Activated gamma-delta T cell treated with anti-CD3 and anti-CD28 coated beads, Interleukin-2, amount 50 U/mL, for 16 hours (primary cell): ENCODE measurements around the gene UMOD.
"Not testable (repeated sequence)": the region's sequence is repeated elsewhere in the genome, so short reads cannot be mapped to it uniquely, and the experiment has no call there.

ENCODE experiments used
- DNase-seq: peaks from one replicate; pipeline ENCODE4 v3.0.0-alpha.2; 2020; ENCODE audit warnings: low read depth

Gene UMOD

DNA sequence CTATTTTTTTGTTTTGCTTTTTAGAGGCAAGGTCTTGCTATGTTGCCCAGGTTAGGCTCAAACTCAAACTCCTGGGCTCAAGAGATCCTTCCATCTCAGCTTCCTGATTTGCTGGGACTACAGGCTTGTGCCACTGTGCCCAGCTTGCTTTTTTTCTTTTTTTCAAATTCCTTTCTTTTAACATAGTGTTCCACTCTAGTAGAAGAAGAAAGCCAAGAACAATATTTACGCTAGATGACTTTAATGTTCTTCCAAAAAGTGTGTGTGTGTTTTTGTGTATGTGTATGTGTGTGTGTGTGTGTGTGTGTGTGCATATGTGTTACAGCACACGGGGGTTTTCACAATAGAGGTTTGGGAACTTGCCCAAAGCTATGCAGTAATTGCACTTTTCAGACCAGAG lies 10.7 kb upstream of the UMOD start:
- no peak for DNase-seq

DNA sequence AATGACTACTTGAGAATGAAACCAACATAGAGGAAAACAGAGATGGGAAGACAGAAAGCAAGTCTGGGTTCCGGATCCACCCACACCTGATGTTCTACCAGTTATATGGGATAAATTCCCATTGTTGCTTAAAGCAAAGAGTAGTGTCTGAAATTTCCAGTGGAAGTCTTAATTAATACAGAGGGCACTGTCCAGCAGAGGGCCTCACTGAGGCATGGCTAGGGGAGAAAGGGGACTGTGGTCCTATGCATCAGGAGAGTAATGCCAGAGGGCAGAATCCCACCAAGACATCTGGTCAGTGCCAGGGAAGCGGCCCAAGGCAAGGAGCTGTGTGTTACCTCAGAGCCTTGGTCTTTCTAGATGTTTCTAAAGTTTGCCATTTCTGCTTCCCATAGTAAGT lies 7.5 kb upstream of the UMOD start:
- DNase-seq, result no peak

DNA sequence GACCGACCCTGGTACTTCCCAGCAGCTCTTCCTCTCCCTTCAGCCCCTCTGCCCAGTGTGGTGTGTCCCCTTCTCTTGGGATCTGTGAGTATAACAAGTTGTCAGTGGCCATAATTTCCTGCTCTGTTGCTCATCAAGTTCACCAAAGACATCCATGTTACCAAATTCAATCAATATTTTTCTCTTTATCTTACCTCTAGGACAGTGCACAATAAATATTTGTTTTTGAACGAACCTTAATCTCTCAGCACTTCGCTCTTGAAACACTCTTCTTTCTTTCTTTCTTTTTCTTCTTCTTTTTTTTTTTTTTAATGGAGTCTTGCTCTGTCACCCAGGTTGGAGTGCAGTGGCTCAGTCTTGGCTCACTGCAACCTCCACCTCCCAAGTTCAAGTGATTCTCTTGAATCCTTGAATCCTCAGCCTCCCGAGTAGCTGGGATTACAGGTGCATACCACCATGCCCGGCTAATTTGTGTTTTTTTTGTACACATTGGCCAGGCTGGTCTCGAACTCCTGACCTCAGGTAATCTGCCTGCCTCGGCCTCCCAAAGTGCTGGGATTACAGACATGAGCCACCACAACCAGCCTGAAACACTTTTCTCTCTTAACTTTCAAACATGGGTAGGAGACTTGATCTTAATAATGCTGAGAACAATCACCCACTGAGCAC lies 2.7 kb upstream of the UMOD start:
- DNase-seq, result no peak

DNA sequence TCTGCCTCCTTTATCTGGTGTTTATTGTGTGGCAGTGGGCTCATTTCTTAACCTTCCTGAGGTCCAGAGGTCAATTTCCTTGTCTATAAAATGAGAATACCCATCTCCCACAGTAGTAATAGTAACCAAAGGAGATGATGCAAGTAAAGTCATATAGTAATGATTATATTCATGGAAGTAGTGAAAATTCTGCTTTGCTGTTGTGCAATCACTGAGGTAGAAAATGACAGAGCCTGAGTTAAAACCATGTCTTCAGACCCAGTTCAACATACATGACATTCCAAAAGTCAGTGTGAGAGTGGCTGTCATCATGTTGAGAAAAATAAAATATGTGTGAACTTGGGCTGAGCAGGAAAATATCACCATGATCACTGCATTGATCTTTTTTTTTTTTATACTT lies 864 bp upstream of the UMOD start:
- no peak for DNase-seq

DNA sequence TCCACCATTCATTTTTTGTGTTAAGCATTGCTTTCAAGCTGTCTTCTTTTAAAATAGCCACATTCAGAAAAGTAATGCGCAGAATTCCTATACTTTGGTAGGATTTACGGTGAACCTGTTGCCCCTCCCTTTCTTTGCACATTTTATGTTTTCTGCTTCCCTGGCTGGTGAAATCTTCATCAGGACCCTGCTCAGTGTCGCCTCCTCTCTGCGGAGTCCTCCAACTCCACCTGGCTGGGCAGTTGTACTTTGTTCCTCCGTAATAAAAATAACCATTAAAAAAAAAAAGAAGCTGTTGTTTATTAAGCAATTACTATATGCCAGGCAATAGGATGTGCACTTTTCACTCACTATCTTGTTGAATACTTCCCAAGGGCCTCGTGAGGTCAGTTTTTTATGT lies 2.9 kb downstream of the UMOD start:
- DNase-seq, result no peak

DNA sequence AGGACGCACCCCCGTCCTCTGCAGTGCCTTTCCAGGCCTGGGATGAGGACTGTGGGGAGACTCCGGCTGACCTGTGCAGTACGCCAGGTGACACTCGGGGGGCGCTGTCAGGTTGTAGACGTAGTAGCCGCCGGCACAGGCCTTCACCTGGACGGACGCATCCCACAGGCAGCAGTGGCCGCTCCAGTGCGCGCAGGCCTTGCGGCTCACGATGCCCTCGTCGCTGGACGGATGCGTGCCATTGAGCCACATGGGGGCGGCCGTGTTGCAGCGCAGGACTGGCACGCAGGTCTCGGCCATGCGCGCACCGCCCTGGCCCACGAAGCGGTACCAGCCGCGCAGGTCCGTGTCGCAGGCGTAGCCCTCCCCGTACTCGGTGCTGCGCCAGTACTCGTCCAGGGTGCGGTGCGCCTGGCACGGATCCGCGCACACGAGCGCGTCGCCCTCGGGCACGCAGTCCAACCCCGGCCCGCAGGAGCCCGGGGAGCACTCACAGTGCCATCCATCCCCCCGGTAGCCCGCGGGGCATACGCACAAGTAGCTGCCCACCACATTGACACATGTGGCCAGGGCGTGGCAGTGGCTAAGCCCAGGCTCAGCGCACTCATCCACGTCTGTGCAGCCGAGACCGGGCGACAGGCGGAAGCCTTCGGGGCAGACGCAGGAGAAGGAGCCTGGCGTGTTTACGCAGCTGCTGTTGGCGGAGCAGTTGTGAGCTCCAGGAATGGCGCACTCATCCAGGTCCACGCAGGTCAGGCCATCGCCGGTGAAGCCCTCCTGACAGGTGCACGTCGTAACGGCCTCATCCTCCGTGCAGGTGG lies 3.9 kb downstream of the UMOD start:
- no peak for DNase-seq

DNA sequence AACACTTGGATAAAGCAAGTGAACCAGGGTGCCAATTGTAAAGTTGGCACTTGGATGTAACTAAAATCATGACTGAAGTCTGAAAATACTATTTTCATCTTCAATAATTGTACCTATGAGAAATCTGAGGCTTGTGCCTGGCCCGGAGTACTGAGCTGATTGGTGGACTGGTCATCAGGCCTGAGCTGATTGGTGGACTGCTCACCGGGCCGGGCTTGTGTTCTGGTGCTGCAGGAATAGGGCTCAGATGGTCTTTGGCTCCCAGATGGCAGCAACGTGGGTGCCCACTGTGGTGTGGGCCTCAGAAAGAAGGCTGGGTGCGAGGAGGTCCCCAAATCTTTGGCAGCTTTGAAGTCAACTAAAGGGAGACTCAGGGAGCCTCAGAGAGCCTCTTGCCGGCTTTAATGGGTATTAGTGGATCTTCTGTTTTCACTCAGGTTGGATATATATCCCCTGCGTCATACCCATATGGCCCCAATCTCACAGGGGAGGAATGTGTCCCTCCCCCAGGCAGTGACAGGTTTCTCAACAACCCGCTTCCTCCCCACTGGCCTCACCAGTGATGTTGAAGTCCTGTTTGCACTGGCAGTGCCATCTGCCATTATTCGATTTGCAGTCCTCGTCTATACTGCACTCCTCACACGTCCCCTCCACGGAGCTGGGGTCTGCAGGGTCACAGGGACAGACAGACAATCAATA lies 4.7 kb downstream of the UMOD start:
- no peak for DNase-seq

DNA sequence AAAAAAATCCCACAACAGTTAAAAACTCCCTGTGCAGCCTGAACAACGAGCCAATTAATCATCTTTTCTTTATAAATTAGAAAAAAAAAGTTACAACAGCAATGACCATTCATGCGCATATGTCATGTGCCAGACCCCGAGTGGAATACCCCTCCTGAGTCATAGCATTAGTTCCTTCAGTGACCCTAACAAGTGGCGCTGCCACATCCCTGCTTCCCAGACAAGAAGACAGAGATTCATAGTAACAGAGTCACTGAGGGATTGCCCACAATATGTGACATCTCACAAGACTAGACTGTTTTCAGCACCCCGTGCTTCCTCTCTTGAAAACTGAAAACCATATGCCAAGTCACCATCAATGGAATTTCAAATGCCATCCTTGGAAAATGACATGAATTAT lies 7.9 kb downstream of the UMOD start:
- no peak for DNase-seq

DNA sequence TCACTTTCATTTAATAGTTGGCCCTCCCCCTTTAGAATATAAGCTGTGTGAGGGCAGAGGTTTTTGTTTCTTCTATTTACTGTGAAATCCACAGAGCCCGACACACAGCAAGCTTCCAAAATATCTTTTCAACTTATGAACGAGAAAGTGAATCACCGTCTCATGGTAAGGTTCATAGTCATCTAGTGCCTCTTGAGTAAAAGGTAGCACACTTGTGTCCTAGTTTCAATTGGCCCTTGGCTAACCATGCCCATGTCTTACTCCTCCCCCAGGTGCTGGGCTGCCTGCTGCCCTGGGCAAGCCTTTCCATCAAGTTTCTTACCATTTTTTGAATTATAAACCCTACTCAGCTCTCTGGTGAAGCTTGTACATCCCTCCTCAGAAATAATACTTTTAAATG lies 12.8 kb downstream of the UMOD start:
- no peak for DNase-seq

DNA sequence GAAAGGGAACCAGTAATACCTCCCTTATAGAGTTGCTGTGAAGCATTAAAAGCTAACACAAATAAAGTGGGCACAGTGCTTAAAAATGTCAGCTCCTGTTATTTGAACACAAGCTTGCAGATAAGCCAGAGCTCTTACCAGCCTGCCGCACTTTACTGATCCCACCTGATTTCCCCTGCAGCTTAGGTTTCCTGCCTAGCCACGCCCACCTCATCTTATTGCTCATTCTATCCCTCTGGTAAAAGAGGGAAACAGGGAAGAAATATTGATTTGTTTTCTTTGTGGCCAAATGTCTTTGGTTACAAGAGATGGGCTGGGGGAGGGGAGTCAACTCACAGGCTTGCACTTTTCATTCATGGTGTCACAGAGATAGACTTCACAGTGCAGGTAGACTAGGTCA lies 15.6 kb downstream of the UMOD start:
- no peak for DNase-seq

DNA sequence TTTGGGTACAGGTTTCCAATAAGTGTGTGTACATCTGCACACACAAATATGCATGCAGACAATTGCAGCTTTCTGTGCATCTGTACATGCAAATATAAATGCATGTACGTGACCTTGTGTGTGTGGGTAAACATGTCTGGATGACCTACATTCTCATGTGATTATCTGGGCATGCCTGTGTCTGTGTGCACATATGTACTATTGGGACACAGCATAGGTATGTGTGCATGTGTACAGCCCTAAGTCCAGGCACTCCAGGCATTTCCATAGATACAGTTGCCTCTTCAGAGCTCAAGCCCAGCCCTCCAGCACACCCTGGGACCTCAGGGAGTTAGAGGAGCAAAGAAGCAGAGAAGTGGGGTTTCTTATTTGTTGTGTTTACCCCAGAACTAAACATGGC lies 18.1 kb downstream of the UMOD start:
- no peak for DNase-seq

DNA sequence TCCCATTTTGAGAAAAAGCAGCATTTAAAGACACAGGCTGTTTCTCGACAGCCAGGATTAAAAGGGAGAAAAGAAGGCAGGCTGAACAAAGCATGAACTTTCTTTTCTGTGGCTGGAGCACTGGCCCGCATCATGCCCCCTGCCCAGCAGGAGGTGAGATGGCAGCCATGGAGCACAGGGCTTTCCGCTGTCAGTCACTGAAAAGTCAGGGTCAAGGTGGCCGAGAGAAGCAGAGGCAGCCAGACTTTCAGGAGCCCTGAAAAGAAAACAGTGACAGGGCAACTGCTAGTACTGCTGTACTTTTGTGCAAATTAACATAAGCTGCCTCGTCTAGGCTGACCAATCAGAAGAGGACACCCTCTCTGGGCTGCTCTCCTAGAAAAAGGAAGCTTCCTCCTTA lies 19.4 kb downstream of the UMOD start:
- no peak for DNase-seq

DNA sequence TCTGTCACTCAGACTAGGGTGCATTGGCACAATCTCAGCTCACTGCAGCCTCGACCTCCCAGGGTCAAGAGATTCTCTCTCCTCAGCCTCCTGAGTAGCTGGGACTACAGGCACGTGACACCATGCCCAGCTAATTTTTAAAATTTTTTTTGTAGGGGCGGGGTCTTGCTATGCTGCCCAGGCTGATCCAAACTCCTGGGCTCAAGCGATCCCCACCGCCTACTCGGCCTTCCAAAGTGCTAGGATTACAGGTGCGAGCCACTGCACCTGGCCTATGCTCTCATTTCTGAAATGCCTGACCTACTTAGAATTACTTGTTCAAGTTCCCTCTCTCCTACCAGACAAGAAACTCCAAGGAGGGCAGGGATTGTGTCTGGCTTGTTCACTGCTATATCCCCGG lies 20.1 kb downstream of the UMOD start:
- DNase-seq, result no peak

DNA sequence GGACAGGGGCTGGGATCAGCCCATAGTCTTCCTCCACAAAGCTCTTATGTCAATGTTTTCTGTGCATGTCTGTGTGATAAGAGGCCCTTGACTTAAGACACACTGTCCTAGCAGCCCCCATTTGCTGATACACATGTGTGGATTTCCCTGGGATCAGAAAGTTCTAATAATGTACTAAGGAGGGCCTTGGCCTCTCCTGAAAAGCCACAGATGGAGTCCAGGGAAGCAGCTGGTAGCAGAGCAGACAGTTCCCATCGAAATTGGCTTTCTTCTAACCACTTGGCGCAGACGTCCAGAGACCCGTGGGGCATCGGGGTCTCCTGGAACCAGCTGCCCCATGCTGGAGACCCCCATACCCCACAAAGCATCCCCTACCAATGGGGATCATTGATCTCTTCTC lies 20.9 kb downstream of the UMOD start:
- DNase-seq, result no peak

DNA sequence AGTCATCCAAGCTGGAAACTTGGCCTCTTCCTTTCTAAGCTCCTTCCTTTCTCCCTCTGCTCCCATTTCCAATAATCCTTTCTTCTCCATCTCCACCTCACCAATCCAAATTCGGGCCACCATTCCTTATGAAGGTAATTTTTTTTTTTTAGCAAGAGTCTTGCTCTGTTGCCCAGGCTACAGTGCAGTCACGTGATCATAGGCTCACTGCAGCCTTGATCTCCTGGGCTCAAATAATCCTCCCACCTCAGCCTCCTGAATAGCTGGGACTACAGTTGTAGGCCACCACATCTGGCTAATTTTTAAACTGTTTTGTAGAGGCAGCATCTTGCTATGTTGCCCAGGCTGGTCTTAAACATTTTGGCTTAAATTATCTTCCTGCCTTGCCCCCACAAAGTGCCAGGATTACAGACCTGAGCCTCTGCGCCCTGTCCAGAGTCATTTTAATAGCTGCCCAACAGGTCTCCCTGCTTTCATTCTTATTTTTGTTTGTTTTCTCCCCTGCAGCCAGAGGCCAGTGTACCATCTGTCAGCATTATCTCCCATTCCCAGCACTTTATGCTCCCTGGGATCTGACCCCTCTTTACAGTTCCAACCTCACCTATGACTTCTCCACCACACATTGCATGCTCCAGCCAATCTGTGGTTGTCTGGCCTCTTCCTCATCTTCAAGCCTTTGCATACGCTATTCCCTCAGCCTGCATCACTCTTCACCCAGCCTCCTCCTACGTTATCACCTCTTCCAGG lies 22.9 kb downstream of the UMOD start:
- DNase-seq, result no peak

DNA sequence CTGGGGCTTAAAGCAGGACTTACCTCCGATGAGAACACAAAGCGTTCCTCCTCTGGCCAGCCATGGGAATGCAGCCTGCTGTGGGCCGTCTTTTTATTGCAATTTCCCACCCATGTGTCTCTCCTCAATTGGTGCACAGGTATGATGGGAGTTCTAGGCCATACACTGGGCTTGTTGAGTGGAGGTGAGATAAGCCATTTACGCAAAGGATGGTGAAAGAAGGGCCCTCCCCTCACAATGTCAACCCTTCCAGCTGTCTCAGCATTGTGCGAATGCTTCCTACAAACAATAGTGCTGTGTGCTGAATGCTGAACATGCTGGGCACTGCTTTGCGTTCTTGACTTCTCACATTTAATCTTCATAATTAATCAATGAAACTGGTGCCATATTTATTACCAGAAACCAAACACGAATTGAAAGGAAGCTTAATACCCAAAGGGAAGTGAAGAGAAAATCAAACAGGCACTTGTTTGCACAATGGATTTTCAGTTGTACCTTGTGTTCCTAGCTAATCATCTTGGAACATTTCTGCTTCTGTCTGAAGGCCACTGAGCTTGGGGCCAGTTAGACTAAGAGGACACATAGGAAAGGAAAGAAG lies 25.0 kb downstream of the UMOD start, which contains the start of gene GP2:
Gene GP2 (minus strand): TSS at position 70 of the 598 bp plus-strand sequence. CDS start 1,082 bp downstream, outside the sequence.
- no peak for DNase-seq

DNA sequence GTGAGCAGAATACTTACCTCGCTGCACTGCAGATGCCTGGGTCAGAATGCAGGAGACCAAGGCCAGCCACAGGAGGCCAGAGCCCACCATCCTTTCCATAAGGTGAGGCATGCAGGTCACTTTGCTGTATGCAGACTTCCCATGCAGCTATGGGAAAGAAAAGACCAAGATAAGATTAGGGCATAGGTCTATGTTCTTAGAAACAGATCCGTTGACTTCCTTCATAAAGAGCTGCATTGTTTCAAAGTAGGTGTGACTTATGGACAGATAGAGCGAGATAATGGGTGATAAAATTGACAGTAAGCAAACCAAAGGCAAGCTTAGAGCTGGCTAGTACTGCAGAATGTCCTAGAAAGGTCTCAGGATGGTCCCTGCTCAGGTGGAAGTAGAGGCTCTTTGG lies 26.2 kb downstream of the UMOD start:
- DNase-seq, result no peak

DNA sequence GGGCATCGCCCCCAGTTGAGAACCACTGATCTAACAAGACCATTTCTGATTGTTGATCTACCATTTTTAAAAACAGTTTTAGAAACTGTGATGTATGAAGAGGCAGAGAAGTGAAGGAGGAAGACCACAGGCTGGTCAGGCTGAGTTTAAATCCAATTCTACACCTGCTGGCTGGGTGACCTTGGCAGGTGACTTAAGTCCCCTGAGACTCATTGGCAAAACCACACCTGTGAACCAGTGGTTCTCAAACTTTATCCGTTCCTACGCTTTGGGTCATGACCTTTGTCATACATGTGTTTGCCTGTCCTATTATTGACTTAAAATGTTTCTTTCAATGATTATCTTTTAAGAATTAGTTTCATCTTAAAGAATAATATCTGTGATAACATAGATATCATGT lies 27.5 kb downstream of the UMOD start:
- no peak for DNase-seq

DNA sequence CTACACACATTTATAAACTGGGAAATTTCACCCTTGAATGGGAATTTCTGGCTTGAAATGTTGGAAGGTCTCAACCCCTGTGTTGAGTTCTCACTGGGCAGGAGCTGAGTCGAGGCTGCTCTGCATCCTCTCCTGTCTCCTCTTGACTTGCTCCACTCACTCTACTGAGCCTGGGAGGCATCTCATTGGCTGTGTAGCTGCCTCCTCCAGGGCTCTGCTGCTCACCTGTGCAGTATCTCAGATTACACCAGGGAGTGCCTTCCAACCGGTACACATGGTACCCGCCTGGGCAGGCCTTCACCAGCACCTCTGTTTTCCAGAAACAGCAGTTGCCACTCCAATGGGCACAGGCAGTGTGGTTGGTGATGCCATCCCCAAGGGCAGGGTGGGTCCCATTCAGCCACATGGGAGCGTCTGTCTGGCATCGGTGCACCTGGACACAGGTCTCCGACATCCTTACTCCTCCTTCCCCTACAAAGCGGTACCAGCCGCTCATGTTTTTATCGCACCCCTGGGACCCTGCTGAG lies 28.9 kb downstream of the UMOD start:
- no peak for DNase-seq

DNA sequence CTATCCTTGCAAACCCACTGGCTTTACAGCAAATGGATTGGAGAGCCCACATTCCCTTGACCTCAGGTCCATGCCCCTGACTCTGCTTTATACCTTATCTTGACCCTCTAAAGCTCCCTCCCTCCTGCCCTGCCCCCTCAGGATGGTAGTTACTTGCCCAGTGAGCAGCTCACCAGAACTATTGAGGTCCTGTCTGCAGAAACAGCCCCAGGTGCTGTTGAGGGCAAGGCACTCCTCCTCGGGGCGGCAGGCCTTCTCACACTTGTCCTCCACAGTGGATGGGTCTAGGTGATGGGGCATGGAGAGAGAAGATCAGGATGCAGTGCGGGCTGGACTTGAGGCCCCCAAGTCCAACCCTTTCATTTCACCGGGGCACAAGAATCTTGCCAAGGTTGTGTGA lies 29.8 kb downstream of the UMOD start:
- no peak for DNase-seq

DNA sequence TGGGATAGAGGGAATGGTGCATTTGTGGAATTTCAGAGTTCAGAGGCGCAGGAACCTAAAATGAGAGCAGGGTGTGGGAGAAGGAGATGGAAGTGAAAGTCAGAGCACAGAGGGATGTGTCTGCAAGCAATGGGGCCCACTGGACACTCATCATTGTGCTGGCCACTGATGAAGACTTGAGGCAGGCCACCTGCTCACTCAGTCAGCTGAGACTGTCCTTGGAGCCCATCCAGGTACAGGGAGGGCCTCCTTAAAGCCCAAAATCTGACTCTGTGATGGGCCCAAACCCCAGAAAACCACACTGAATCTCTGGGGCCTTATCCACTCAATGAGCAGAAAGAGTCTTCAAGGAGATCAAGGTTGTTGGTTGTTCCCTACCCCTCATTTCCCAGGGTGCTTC lies 30.8 kb downstream of the UMOD start:
- no peak for DNase-seq

DNA sequence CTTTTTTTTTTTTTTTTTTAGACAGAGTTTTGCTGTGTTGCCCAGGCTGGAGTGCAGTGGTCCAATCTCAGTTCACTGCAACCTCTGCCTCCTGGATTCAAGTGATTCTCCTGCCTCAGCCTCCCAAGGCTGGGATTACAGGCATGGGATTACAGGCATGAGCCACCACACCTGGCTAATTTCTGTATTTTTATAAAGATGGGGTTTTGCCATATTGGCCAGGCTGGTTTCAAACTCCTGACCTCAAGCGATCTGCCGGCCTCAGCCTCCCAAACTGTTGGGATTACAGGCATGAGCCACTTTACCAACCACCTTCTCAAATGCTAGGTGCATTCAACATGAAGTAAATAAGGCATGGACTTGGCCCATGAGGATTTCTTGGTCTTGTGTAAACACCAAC lies 31.5 kb downstream of the UMOD start:
- DNase-seq, result not testable (repeated sequence)
